K562 (cell line): ENCODE measurements around the gene UBXN1. TPM values are rescaled to one million over a fixed set of nuclear protein-coding genes. Genes with fewer than 3 reads are reported as not detected.

Source experiments
- BCOR ChIP-seq: fragments of 450-650 bp; IDR thresholded peaks from 2 replicates; pipeline ENCODE4 v1.6.1; 2016
- COPS2 ChIP-seq: fragments of 450-650 bp; conservative IDR thresholded peaks from 2 replicates; pipeline ENCODE4 v1.6.1; 2016; ENCODE audit warnings: mild to moderate bottlenecking, moderate library complexity
- CREM ChIP-seq: IDR thresholded peaks from 2 replicates; pipeline ENCODE4 v1.6.1; 2014; ENCODE audit warnings: antibody characterized with exemption, low read depth
- ESRRA ChIP-seq: fragments of 450-650 bp; IDR thresholded peaks from 2 replicates; pipeline ENCODE4 v1.6.1; 2014; ENCODE audit warnings: low read depth, mild to moderate bottlenecking, moderate library complexity, borderline replicate concordance
- GTF2A2 ChIP-seq: IDR thresholded peaks from 2 replicates; pipeline ENCODE4 v1.6.1; 2016; ENCODE audit warnings: mild to moderate bottlenecking, missing genetic modification characterization, missing compliant biosample characterization
- L3MBTL2 ChIP-seq: fragments of 450-650 bp; IDR thresholded peaks from 2 replicates; pipeline ENCODE4 v1.6.1; 2016; ENCODE audit warnings: mild to moderate bottlenecking, moderate library complexity
- NCOR1 ChIP-seq: fragments of 450-650 bp; IDR thresholded peaks from 2 replicates; pipeline ENCODE4 v1.6.1; 2016; ENCODE audit warnings: mild to moderate bottlenecking, moderate library complexity
- NEUROD1 ChIP-seq: fragments of 150-350 bp; IDR thresholded peaks from 2 replicates; pipeline ENCODE4 v1.6.1; 2014; ENCODE audit warnings: borderline replicate concordance, low read length, low read depth; ENCODE audit not compliant: partially characterized antibody
- NR2C1 ChIP-seq, 2 experiments: fragments of 450-650 bp; IDR thresholded peaks; 2 replicates each; pipeline ENCODE4 v1.6.1; 2017; ENCODE audit warnings: mild to moderate bottlenecking in 2 of 2, antibody characterized with exemption in 1 of 2, inconsistent platforms in 1 of 2, missing compliant biosample characterization in 1 of 2, missing genetic modification characterization in 1 of 2
- PHTF2 ChIP-seq: fragments of 250-450 bp; sonication (Bioruptor Pico); IDR thresholded peaks from 2 replicates; pipeline ENCODE4 v1.5.0; 2021; ENCODE audit warnings: mild to moderate bottlenecking
- SRF ChIP-seq, 2 experiments: fragments of 250-450, 450-650 bp in 1 of 2; sonication (Bioruptor Pico) in 1 of 2; sonication (generic) in 1 of 2; formaldehyde crosslinking; IDR thresholded peaks; 2 replicates each; pipeline versions ENCODE4 v1.5.0 to v1.5.1; 2020 to 2022; ENCODE audit warnings: mild to moderate bottlenecking in 1 of 2, missing genetic modification reagents in 1 of 2
- ZNF143 ChIP-seq: sonication (generic); formaldehyde crosslinking; IDR thresholded peaks from 2 replicates; pipeline ENCODE4 v1.9.0; 2022; ENCODE audit warnings: mild to moderate bottlenecking, missing genetic modification reagents
- ZNF23 ChIP-seq: fragments of 250-450 bp; sonication (Bioruptor Pico); IDR thresholded peaks from 2 replicates; pipeline ENCODE4 v1.4.0; 2020; ENCODE audit warnings: mild to moderate bottlenecking
- polyA plus RNA-seq, 8 experiments: library from polyadenylated mRNA; depleted of rRNA in 4 of 8; stranded (reverse) in 5 of 8; unstranded in 3 of 8; fragments of >200 nt; fragmentation: Nextera tagmentation in 2 of 8; fragmentation: Illumina TruSeq in 1 of 8; extraction: Ambion mirVana in 2 of 8; extraction: Trizol in 1 of 8; gene quantifications; 2 replicates each; pipeline versions ENCODE4 v1.2.1 to v1.2.3, GENCODE V29; 2011 to 2014; ENCODE audit warnings: inconsistent platforms in 1 of 8, missing spikeins in 1 of 8
- total RNA-seq, 7 experiments: library from RNA; depleted of rRNA in 6 of 7; stranded (reverse); fragments of >200 nt in 6 of 7; fragmentation: Illumina TruSeq in 2 of 7; extraction: Trizol in 2 of 7; gene quantifications; 2 replicates each; pipeline versions ENCODE4 v1.2.1 to v1.2.3, GENCODE V29; 2011 to 2021; ENCODE audit warnings: low replicate concordance in 1 of 7
- TF ChIP-seq, protein P1 (sequence below), 3 experiments: fragments of 200-800 bp in 1 of 3; fragments of 250-450 bp in 1 of 3; fragments of 450-650 bp in 1 of 3; sonication (Bioruptor Pico) in 1 of 3; sonication (Bioruptor generic) in 1 of 3; formaldehyde crosslinking in 1 of 3; IDR thresholded peaks; 2 replicates each; pipeline versions ENCODE4 v1.6.1 to v1.8.0; 2016 to 2022; ENCODE audit warnings: mild to moderate bottlenecking in 2 of 3, missing genetic modification characterization in 2 of 3, missing compliant biosample characterization in 1 of 3, moderate library complexity in 1 of 3
- TF ChIP-seq, protein P2 (sequence below): fragments of 450-650 bp; formaldehyde crosslinking; IDR thresholded peaks from 2 replicates; pipeline ENCODE4 v1.4.0; 2022; ENCODE audit warnings: missing genetic modification characterization
- TF ChIP-seq, protein P3 (sequence below), 2 experiments: fragments of 450-650 bp; conservative IDR thresholded peaks; 2 replicates each; pipeline ENCODE4 v1.6.1; 2017; ENCODE audit warnings: mild to moderate bottlenecking in 2 of 2, moderate library complexity in 2 of 2
- TF ChIP-seq, protein P4 (sequence below): fragments of 250-450 bp; sonication (Bioruptor Pico); IDR thresholded peaks from 2 replicates; pipeline ENCODE4 v1.5.0; 2020; ENCODE audit warnings: mild to moderate bottlenecking, borderline replicate concordance

The UBXN1 gene
- total and polyA plus RNA-seq, 9 of the 15 experiments (the other 6 are each of a cell fraction or from before 2014, with no cell fraction given) = 4.8 to 263 (median 99.7) TPM

DNA sequence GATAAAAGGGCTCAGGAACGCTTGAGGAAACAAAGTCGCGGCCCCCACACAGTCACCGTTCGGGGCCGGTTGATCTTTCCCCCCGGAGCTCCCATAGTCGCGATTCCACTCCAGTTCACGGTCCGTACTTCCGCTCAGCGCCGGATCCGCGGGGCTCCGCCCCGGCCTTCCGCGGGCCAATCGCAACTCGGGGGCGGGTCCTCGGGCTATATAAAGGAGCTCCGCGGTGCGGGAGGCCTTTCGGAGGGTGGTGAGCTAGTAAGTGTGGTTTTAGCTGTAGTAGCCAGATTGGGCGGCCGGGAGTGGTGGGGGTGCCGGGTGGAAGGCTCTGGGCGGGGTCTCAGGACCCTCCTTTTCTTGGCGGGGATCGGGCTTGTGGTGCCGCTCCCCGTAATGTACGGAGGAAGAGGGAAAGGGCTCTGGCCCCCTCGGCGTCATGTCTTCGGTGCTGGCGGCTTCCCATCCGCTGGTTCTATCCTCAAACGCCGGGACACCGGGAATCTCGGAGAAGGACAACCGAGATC, 13.7 kb downstream of the UBXN1 start, which contains the start of the genes C11orf98 and CSKMT (continued):
- TF ChIP-seq, protein P1, sequence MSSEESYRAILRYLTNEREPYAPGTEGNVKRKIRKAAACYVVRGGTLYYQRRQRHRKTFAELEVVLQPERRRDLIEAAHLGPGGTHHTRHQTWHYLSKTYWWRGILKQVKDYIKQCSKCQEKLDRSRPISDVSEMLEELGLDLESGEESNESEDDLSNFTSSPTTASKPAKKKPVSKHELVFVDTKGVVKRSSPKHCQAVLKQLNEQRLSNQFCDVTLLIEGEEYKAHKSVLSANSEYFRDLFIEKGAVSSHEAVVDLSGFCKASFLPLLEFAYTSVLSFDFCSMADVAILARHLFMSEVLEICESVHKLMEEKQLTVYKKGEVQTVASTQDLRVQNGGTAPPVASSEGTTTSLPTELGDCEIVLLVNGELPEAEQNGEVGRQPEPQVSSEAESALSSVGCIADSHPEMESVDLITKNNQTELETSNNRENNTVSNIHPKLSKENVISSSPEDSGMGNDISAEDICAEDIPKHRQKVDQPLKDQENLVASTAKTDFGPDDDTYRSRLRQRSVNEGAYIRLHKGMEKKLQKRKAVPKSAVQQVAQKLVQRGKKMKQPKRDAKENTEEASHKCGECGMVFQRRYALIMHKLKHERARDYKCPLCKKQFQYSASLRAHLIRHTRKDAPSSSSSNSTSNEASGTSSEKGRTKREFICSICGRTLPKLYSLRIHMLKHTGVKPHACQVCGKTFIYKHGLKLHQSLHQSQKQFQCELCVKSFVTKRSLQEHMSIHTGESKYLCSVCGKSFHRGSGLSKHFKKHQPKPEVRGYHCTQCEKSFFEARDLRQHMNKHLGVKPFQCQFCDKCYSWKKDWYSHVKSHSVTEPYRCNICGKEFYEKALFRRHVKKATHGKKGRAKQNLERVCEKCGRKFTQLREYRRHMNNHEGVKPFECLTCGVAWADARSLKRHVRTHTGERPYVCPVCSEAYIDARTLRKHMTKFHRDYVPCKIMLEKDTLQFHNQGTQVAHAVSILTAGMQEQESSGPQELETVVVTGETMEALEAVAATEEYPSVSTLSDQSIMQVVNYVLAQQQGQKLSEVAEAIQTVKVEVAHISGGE (CRISPR knock-in tag; IDR thresholded peaks at IDR 0.05) = peak in 1 of 3 experiments; percentile 96; a peak in 3 of 6 replicates
- TF ChIP-seq GTF2A2 (tag) (peak; percentile 95), PHTF2 (CRISPR knock-in tag) (peak; percentile 86; the same call in 1 of the 2 replicates), COPS2 (no peak), NCOR1 (peak; percentile 75), NEUROD1 (peak; percentile 86), L3MBTL2 (no peak), CREM (peak; percentile 48), ZNF143 (CRISPR knock-in tag) (no peak), ZNF23 (CRISPR knock-in tag) (0 out of 2 replicates have a peak, but pooled peaks have one; percentile 66), SRF (CRISPR knock-in tag; IDR thresholded peaks at IDR 0.05) (peak in 1 of 2 experiments; percentile 59; a peak in 2 of 4 replicates), NR2C1 (IDR thresholded peaks at IDR 0.05) (no peak), NR2C1 (tag; IDR thresholded peaks at IDR 0.05) (peak; percentile 48; the same call in 1 of the 2 replicates), BCOR (peak; percentile 14; the same call in 1 of the 2 replicates), ESRRA (peak; percentile 50; the same call in 1 of the 2 replicates)
- TF ChIP-seq, protein P2, sequence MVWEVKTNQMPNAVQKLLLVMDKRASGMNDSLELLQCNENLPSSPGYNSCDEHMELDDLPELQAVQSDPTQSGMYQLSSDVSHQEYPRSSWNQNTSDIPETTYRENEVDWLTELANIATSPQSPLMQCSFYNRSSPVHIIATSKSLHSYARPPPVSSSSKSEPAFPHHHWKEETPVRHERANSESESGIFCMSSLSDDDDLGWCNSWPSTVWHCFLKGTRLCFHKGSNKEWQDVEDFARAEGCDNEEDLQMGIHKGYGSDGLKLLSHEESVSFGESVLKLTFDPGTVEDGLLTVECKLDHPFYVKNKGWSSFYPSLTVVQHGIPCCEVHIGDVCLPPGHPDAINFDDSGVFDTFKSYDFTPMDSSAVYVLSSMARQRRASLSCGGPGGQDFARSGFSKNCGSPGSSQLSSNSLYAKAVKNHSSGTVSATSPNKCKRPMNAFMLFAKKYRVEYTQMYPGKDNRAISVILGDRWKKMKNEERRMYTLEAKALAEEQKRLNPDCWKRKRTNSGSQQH (CRISPR knock-in tag) = peak; percentile 96
- TF ChIP-seq, protein P3, sequence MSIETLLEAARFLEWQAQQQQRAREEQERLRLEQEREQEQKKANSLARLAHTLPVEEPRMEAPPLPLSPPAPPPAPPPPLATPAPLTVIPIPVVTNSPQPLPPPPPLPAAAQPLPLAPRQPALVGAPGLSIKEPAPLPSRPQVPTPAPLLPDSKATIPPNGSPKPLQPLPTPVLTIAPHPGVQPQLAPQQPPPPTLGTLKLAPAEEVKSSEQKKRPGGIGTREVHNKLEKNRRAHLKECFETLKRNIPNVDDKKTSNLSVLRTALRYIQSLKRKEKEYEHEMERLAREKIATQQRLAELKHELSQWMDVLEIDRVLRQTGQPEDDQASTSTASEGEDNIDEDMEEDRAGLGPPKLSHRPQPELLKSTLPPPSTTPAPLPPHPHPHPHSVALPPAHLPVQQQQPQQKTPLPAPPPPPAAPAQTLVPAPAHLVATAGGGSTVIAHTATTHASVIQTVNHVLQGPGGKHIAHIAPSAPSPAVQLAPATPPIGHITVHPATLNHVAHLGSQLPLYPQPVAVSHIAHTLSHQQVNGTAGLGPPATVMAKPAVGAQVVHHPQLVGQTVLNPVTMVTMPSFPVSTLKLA (conservative IDR thresholded peaks at IDR 0.05) = peak; percentile 52 to 61; a peak in 2 of 4 replicates
- TF ChIP-seq, protein P4, sequence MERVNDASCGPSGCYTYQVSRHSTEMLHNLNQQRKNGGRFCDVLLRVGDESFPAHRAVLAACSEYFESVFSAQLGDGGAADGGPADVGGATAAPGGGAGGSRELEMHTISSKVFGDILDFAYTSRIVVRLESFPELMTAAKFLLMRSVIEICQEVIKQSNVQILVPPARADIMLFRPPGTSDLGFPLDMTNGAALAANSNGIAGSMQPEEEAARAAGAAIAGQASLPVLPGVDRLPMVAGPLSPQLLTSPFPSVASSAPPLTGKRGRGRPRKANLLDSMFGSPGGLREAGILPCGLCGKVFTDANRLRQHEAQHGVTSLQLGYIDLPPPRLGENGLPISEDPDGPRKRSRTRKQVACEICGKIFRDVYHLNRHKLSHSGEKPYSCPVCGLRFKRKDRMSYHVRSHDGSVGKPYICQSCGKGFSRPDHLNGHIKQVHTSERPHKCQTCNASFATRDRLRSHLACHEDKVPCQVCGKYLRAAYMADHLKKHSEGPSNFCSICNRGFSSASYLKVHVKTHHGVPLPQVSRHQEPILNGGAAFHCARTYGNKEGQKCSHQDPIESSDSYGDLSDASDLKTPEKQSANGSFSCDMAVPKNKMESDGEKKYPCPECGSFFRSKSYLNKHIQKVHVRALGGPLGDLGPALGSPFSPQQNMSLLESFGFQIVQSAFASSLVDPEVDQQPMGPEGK (CRISPR knock-in tag) = peak; percentile 81; the same call in 1 of the 2 replicates
